Activated T-helper 1 cell treated with Interleukin-2 at 50 U/mL for 16 hours (primary cell): ENCODE results near the gene TRMT10B.
A peak's percentile ranks its signal among the peaks of the same experiment; 100 is the strongest.

Source experiments
- DNase-seq: peaks from one replicate; pipeline ENCODE4 v3.0.0-alpha.2; 2020; ENCODE audit warnings: low read depth

TRMT10B gene

GRCh38 chr9:37753489-37754190, at the start of gene TRMT10B:
TRMT10B (plus strand) TSS chr9:37753805; CDS start chr9:37761932, 8,127 bp downstream.
- peak; percentile 42 for DNase-seq

- no peak for DNase-seq
These were observed 47.8 kb upstream of the TRMT10B start for GRCh38 chr9:37705787-37706186.

DNA sequence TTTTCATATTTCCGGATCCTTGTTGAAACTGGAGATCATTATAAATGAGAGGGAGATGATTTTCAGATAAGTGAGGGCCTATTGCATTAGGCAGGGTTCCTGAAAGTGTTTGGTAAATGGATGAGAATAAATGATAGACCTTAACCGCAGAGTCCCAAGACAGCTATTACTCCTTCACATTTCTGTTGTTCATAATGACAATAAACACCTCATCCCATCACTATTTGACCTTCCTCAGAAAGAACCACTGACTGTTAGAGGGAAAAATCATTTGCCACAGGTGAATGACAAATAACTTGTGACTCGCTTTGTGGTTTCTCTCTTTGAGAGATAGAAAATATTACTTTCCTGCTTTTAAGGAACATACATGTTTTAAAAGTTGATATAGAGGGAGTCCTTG, 47.3 kb upstream of the TRMT10B start:
- no peak for DNase-seq

DNA sequence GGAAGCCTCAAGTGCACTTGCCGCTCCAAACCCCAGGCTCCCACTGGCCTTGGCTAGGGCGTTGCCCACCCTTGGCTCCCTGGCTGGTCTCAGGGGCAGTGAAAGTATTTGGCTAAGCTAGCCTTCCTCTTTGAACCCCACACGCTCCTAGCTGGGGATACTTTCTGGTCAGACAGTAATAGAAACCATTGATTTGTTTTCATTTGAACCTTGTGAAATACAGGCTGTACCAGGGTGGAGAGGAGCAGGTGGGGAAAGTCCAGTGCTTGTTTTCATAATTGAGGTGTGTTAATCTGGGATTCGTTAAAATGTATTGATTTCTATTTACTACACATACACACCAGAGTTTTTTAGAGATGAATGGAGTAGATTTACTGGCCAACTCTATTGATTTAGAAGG, 45.9 kb upstream of the TRMT10B start:
- DNase-seq: no peak

DNA sequence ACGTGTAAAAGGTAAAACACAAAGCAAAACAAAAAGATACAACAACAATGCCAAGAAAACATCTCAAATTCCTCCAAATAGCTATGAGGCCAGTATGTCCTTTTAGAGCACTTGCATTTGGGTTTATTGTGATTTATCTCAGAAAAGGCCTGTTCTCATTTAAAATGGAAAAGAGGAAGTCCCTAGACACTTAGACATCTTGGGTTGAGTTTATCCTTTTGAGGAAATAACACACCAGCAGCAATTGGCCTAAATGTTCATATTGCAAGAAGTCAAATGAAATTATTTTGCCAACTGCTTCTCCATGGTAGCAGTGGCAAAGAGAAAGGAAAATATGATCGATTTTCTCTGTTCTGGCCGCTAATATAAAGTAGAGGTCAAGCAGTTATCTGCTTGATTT, 43.6 kb upstream of the TRMT10B start:
- no peak for DNase-seq

- DNase-seq: no peak
These were observed 38.3 kb upstream of the TRMT10B start for GRCh38 chr9:37715260-37715659.

- DNase-seq: no peak
These were observed 37.6 kb upstream of the TRMT10B start for GRCh38 chr9:37715991-37716505.

GRCh38 chr9:37719526-37719925, 34.1 kb upstream of the TRMT10B start:
- no peak for DNase-seq

- no peak for DNase-seq
These were observed 26.6 kb upstream of the TRMT10B start for GRCh38 chr9:37727013-37727412.

DNA sequence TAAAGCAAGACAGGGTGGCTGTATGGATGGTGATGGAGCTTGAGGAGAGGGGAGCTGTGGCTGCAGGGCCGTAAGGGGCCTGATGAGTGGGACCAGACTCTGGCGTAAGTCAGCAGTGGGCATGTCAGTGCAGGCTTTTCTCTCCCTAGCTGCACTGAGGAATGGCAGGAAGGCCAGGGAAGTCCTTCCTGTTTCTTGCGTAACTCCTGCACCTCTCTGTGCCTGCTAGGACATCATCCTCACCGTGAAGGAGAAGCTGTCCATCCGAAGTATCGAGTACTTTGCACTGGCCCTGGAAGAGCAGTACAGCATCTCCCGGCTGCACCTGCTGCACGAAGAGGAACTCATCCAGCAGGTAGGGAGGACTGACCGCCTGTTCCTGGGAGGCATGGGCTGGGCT, 24.1 kb upstream of the TRMT10B start:
- no peak for DNase-seq

DNA sequence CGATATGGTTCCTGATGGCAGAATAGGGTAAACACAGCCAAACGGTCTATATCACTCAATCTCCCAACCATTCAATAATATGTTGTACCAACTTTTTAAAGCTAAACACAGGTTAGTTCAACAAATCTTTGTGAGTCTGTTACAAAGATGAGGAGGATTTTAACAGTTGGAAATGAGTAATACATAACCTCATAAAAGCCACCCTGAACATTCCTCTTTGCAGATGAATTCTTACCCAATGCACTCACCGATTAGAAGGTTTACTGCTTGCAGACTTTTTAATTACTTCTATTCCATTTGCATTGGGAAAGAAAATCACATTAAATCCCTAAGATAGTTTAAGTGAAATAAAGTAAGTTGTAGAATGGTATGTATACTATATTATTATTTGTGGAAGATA, 23.3 kb upstream of the TRMT10B start:
- no peak for DNase-seq

DNA sequence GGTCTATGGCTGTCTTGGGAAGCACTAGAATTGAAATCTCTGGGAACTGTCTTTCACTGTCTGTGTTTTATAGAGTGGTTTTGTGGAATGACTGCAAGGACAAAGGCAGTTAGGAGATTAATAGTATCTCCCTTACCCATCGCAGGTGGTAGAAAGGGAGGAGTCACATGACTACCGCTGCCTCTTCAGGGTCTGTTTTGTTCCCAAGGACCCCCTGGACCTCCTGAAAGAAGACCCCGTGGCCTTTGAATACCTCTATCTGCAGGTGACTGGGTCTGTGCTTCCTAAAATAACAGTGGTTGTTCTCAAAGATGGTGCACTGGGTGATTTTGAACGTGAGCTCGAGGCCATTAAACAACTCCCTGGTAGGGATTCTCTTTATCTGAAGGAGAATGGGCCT, 22.8 kb upstream of the TRMT10B start:
- DNase-seq: no peak

- DNase-seq: no peak
These were observed 21.4 kb upstream of the TRMT10B start for GRCh38 chr9:37732086-37732741.

- DNase-seq: no peak
These were observed 20.7 kb upstream of the TRMT10B start for GRCh38 chr9:37732952-37733351.

GRCh38 chr9:37739222-37739621, 14.4 kb upstream of the TRMT10B start:
- DNase-seq: no peak

DNA sequence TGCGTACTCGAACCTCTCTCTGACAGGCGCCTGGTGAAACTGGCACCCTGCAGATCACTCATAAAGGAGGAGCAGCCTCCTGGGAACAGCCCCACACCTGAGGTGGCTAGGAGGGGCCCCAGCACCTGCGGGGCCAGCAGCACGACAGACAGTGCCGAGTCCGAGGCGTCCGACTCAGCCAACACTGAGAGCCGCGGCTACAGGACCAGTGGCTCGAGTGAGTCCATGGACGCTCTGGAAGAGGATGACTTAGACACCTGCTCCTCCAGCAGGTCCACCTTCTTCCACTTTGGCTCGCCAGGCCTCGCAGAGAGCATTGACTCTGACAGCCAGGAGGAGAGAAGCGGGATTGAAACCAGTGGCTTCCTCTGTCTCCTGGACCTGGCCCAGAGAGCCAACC, 13.5 kb upstream of the TRMT10B start:
- DNase-seq: no peak

DNA sequence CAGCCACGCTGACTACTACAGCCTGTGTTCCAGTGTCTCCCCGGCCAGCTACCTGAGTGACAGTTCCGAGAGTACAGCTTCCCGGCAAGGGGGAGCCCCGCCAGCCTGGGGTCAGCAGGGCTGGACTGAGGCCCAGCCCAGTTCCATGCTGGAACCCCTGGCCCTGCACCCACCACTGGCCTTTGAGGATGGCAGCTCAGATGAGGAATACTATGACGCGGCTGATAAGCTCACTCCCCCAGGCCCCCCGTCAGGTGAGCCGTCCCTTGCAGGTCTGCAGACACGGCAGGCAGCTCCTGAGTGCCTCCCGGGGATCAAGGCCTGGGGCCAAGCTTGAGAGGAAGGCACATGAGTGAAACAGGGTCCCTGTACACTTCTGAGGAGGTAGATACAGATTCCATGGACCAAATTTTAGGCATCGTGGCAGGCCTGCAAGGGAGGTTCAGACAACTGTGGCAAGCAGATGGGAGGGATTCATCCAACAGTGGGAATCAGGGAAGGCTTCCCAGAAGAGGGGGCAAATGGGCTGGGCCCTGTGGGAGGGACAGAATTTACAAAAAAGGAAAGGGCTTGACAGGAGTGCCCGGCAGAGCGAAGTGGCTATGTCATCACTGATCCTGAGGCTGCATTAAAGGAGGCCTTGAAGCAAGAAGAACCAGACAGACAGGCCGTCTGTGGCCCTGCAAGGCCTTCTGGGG, 12.8 kb upstream of the TRMT10B start:
- DNase-seq: no peak

DNA sequence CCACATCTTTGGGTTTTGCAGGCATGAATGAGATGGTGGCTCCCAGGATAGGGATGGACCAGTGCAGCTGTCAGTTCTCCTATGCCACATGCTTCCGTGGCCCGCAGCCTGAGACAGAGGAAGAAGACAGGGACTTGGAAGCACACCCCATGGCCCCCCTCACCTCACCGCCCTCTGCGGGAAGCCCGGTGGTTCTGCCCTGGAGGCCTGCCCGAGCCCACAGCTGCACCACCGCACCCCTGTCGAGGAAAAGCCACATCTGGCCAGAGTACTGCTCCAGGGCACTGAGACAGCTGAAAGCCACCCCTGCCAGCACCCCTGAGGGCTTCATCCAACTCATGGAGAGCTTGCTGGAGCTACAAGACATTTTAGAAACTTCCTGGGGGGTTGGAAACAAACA, 7.6 kb upstream of the TRMT10B start:
- DNase-seq: no peak

- DNase-seq: no peak
These were observed 6.9 kb upstream of the TRMT10B start for GRCh38 chr9:37746448-37747270.

DNA sequence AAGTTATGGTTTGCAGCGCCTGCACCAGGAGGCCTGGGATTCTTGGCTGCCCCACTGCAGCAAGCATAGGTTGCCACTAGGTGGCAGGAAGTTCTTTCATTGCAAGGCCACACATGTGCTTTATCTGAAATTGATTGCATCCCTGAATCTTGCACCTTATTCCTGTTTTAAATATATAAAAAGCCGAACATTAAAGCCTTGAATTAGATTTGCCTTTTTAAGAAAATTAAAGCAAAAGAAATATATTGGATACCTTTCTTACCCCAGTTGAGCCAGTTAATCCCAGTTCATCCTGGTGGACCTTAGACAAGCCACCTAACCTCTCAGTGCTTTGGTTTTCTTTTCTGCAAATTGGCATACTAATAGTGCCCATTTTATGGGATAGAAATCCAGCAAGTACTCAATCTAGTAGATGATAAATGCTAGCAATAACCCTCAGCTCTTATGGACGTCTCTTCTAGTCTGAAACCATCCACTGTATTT, 6.3 kb upstream of the TRMT10B start:
- DNase-seq: peak; percentile 11

DNA sequence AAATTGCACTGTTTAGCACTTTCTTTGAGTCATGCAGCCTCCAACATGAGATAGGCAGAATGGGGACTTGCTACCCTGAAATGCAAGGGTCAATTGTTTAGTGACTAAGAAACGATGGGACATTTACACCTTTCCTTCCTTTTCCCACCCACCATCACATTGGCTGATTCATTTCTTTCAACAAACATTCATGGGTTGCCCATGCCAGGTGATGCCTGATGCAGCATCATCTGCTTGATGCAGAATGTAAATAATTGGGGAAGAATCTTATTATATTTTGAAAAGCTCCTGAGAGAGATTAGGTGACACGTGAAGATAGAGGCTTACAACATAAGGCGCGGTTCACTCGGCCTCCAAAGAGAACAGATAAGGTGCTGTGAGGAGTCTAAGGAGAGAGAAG, 4.5 kb upstream of the TRMT10B start:
- DNase-seq: no peak

DNA sequence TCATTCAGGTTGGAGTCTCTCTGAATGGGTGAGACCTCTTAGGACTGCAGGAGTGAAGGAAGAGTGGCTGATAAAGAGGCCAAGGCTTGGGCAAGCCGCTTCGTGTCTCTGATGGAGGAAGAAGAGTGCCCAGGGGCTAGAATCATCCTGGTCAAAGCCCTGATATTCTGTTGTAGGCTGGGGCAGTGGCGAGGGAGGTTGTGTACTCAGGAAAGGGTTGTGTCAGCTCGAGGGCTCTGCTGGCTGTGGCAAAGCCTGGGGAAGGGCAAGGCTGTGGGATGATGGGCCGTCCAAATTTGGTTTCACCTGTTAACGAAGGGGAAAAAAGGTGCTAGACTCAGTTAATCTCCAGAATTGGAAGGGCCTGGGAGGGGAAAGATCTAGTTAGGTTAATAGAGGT, 2.4 kb upstream of the TRMT10B start:
- no peak for DNase-seq
